Suprapubic skin (tissue), 4 donors: ENCODE results near the gene COL23A1.

ENCODE experiments used
- POLR2A ChIP-seq, 2 donors: fragments of 450-650 bp; IDR thresholded peaks; one replicate each; pipeline ENCODE4 v1.6.1; 2017; ENCODE audit warnings: antibody characterized with exemption in 2 of 2, mild to moderate bottlenecking in 2 of 2, moderate library complexity in 2 of 2
- POLR2AphosphoS5 ChIP-seq, 3 donors: sonication (generic); formaldehyde crosslinking; IDR thresholded peaks; one replicate each; pipeline ENCODE4 v1.6.1; 2017; ENCODE audit warnings: antibody characterized with exemption in 3 of 3

- TF ChIP-seq POLR2AphosphoS5 (IDR thresholded peaks at IDR 0.05) (no peak), POLR2A (IDR thresholded peaks at IDR 0.05) (no peak)
These were observed 299.8 kb downstream of the COL23A1 start for GRCh38 chr5:178290376-178290775.
